ENCODE data around the gene NPHS1. TPM values are rescaled to one million over a fixed set of nuclear protein-coding genes. Genes with fewer than 3 reads are reported as not detected.

Gene NPHS1
- total RNA-seq, 3 donors from 2014 or later, result 0.15 TPM; not detected in 2

GRCh38 chr19:35861640-35862160 lies 9.4 kb upstream of the NPHS1 start:
- H3K4me1 ChIP-seq, result no peaks in the 10 kb centered on the region
- intact Hi-C loops (cut with DNase I; ENCODE audit: low total_unique reads), result no loop called here
- peaks cover 0 to 26% of the 10 kb centered on the region in 2 donors for H3K27me3 ChIP-seq
- H3K9me3 ChIP-seq, result peaks cover 0 to 4% of the 10 kb centered on the region in 2 donors
- no peak for TF ChIP-seq POLR2A (IDR thresholded peaks at IDR 0.05)
- TF ChIP-seq CTCF (IDR thresholded peaks at IDR 0.05), result no peak
- TF ChIP-seq POLR2AphosphoS5 (IDR thresholded peaks at IDR 0.05), result no peak
- DNase-seq (ENCODE audit: low spot score in 2 of 2), result no peak
- no peak overlapping the region for H3K27ac ChIP-seq
- no peak overlapping the region for H3K4me3 ChIP-seq
- H3K36me3 ChIP-seq, result no peaks in the 10 kb centered on the region

GRCh38 chr19:35860818-35861639 lies 8.7 kb upstream of the NPHS1 start:
- TF ChIP-seq CTCF (IDR thresholded peaks at IDR 0.05) (no peak), POLR2AphosphoS5 (IDR thresholded peaks at IDR 0.05) (no peak), POLR2A (IDR thresholded peaks at IDR 0.05) (no peak)
- no peak overlapping the region for H3K4me3 ChIP-seq
- no peaks in the 10 kb centered on the region for H3K4me1 ChIP-seq
- H3K36me3 ChIP-seq, result no peaks in the 10 kb centered on the region
- peaks cover 0 to 4% of the 10 kb centered on the region in 2 donors for H3K9me3 ChIP-seq
- DNase-seq (ENCODE audit: low spot score in 2 of 2), result no peak
- H3K27me3 ChIP-seq, result peaks cover 0 to 33% of the 10 kb centered on the region in 2 donors
- no peak overlapping the region for H3K27ac ChIP-seq
- intact Hi-C loops (cut with DNase I; ENCODE audit: low total_unique reads), result no loop called here

GRCh38 chr19:35860436-35860817 lies 8.1 kb upstream of the NPHS1 start:
- Histone ChIP-seq H3K36me3 (no peaks in the 10 kb centered on the region), H3K9me3 (peaks cover 0 to 4% of the 10 kb centered on the region in 2 donors), H3K27ac (no peak overlapping the region), H3K4me1 (no peaks in the 10 kb centered on the region), H3K27me3 (peaks cover 0 to 37% of the 10 kb centered on the region in 2 donors), H3K4me3 (no peak overlapping the region)
- intact Hi-C loops (cut with DNase I; ENCODE audit: low total_unique reads), result no loop called here
- TF ChIP-seq POLR2AphosphoS5 (IDR thresholded peaks at IDR 0.05), result no peak
- TF ChIP-seq CTCF (IDR thresholded peaks at IDR 0.05), result no peak
- no peak for TF ChIP-seq POLR2A (IDR thresholded peaks at IDR 0.05)
- DNase-seq (ENCODE audit: low spot score in 2 of 2), result no peak

GRCh38 chr19:35859414-35859813 lies 7.1 kb upstream of the NPHS1 start:
- TF ChIP-seq POLR2A (IDR thresholded peaks at IDR 0.05) (no peak), POLR2AphosphoS5 (IDR thresholded peaks at IDR 0.05) (no peak), CTCF (IDR thresholded peaks at IDR 0.05) (no peak)
- Histone ChIP-seq H3K4me3 (no peak overlapping the region), H3K27me3 (peaks cover 0 to 48% of the 10 kb centered on the region in 2 donors), H3K27ac (no peak overlapping the region), H3K4me1 (no peaks in the 10 kb centered on the region), H3K36me3 (no peaks in the 10 kb centered on the region), H3K9me3 (peaks cover 0 to 4% of the 10 kb centered on the region in 2 donors)
- intact Hi-C loops (cut with DNase I; ENCODE audit: low total_unique reads), result no loop called here
- DNase-seq (ENCODE audit: low spot score in 2 of 2), result no peak

- Histone ChIP-seq H3K4me1 (no peaks in the 10 kb centered on the region), H3K36me3 (no peaks in the 10 kb centered on the region), H3K9me3 (peaks cover 0 to 4% of the 10 kb centered on the region in 2 donors), H3K27ac (no peak overlapping the region), H3K4me3 (no peak overlapping the region), H3K27me3 (peaks cover 0 to 54% of the 10 kb centered on the region in 2 donors)
- TF ChIP-seq POLR2AphosphoS5 (IDR thresholded peaks at IDR 0.05) (no peak), CTCF (IDR thresholded peaks at IDR 0.05) (no peak), POLR2A (IDR thresholded peaks at IDR 0.05) (no peak)
- DNase-seq (ENCODE audit: low spot score in 2 of 2), result no peak
- intact Hi-C loops (cut with DNase I; ENCODE audit: low total_unique reads), result no loop called here
Observed at GRCh38 chr19:35858311-35858710, 6.0 kb upstream of the NPHS1 start.

Data from breast epithelium (tissue), 4 donors.